Small intestine (tissue), 7 donors: ENCODE measurements around the gene CYSTM1. TPM values are rescaled to one million over a fixed set of nuclear protein-coding genes. Genes with fewer than 3 reads are reported as not detected.
A peak's percentile ranks its signal among the peaks of the same experiment; 100 is the strongest.

Experiments used
- DNase-seq, 2 donors: peaks; one replicate each; pipeline versions ENCODE4 v3.0.0 to v3.0.0-alpha.2; 2013
- FAIRE-seq: peaks from 2 replicates; lab custom pipeline; 2012; peaks lifted over from hg19 to GRCh38; lab: Jason Lieb, UNC
- H3K27ac ChIP-seq, 3 donors: one replicate each; pipeline ENCODE4 v1.5.1; 2013; ENCODE audit warnings: low read length in 2 of 3, mild to moderate bottlenecking in 2 of 3, control low read depth in 1 of 3, inconsistent platforms in 1 of 3, low read depth in 1 of 3, moderate library complexity in 1 of 3
- H3K27me3 ChIP-seq, 3 donors: one replicate each; pipeline ENCODE4 v1.6.1; 2013; ENCODE audit warnings: low read length in 3 of 3, inconsistent platforms in 1 of 3; ENCODE audit not compliant: control insufficient read depth in 3 of 3, insufficient read depth in 3 of 3
- H3K36me3 ChIP-seq, 3 donors: one replicate each; pipeline ENCODE4 v1.6.1; 2013; ENCODE audit warnings: low read length in 3 of 3, inconsistent platforms in 1 of 3, low read depth in 1 of 3, mild to moderate bottlenecking in 1 of 3, moderate library complexity in 1 of 3; ENCODE audit not compliant: control insufficient read depth in 3 of 3, insufficient read depth in 2 of 3
- H3K4me1 ChIP-seq, 3 donors: one replicate each; pipeline ENCODE4 v1.6.1; 2013; ENCODE audit warnings: low read length in 2 of 3, inconsistent platforms in 1 of 3, low read depth in 1 of 3, mild to moderate bottlenecking in 1 of 3, moderate library complexity in 1 of 3; ENCODE audit not compliant: control insufficient read depth in 3 of 3, insufficient read depth in 2 of 3
- H3K4me3 ChIP-seq, 3 donors: one replicate each; pipeline ENCODE4 v1.5.1; 2013; ENCODE audit warnings: low read length in 3 of 3, control low read depth in 1 of 3, inconsistent platforms in 1 of 3, low read depth in 1 of 3, mild to moderate bottlenecking in 1 of 3, moderate library complexity in 1 of 3
- H3K9me3 ChIP-seq, 2 donors: one replicate each; pipeline ENCODE4 v1.6.1; 2013; ENCODE audit warnings: low read depth in 1 of 2, low read length in 1 of 2; ENCODE audit not compliant: control insufficient read depth in 2 of 2, insufficient read depth in 1 of 2
- WGBS, 3 donors: extraction: QIAGEN DNeasy Blood & Tissue Kit; methylation state at CpG; one replicate each; pipeline ENCODE4 v1.1.7; 2013; 5-methylcytosine and 5-hydroxymethylcytosine counted together
- polyA plus RNA-seq, 4 donors: library from polyadenylated mRNA; stranded (reverse) in 3 of 4; unstranded in 1 of 4; fragments of 200-250 nt in 3 of 4; fragments of 120-200 nt in 1 of 4; gene quantifications; one replicate each; pipeline versions ENCODE4 v1.2.1 to v1.2.3, GENCODE V29; 2013
- donor health status: healthy with polysubstance abuse.
- donor health status: control.
- donor health status: control.
- donor health status: Bipolar disorder and iron deficiency.
- donor health status: healthy.

The CYSTM1 gene
- polyA plus RNA-seq, 4 donors: 94.4 to 884 (median 546) TPM

DNA sequence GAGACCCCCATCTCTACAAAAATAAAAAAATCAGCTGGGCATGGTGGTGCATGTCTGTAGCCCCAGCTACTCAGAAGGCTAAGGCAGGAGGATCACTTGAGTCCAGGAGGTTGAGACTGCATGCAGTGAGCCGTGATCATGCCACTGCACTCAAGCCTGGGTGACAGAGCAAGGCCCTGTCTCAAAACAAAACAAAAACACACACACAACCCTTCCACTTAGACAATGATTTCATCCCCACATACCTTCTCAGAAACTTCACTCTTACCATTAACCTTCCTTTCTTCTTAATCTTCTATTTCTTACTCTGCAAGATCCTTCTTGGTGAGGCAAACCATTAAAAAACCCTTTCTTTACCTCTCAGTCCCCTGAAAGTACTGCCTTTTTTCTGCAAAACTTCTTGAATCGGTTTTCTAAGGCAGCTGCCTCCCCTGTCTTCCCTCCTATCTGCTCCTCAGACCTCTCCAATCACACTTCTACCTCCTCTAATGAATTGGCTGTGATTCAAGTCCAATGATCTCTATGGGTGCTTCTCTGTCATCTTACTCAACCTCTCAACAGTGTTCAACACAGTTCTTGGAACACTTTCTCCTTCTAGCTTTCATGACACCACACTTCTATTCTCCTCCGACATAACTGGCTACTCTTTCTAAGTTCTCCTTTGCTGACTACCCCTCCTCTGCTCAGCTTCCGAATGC, 80.6 kb downstream of the CYSTM1 start:
- H3K4me3 ChIP-seq: no peak overlapping the region
- H3K27ac ChIP-seq: no peak overlapping the region
- H3K36me3 ChIP-seq: peaks cover 0 to 28% (median 0%) of the 10 kb centered on the region in 3 donors
- 72 to 81% (median 81%) methylated on average over 4 of the region's 4 CpGs for WGBS, 3 donors
- no peaks in the 10 kb centered on the region for H3K27me3 ChIP-seq
- DNase-seq: no peak
- H3K9me3 ChIP-seq: no peaks in the 10 kb centered on the region
- H3K4me1 ChIP-seq: peaks cover 7 to 16% (median 10%) of the 10 kb centered on the region in 3 donors
- no peak for FAIRE-seq

DNA sequence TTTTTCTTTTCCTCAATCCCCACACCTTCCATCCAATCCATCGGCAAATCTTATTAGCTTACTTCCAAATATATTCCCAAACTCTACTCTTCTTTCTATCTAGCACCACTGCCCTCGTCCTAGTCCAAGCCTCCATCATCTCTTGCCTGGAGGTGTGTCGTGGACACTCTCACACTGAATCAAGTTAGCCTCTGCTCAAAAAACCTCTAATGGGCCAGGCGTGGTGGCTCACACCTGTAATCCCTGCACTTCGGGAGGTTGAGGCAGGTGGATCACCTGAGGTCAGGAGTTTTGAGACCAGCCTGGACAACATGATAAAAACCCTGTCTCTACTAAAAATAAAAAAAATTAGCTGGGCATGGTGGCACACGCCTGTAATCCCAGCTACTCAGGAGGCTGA, 81.7 kb downstream of the CYSTM1 start:
- H3K36me3 ChIP-seq: peaks cover 0 to 20% (median 0%) of the 10 kb centered on the region in 3 donors
- H3K27ac ChIP-seq: no peak overlapping the region
- H3K9me3 ChIP-seq: no peaks in the 10 kb centered on the region
- H3K4me1 ChIP-seq: peaks cover 7 to 26% (median 10%) of the 10 kb centered on the region in 3 donors
- 94 to 98% (median 95%) methylated on average over 6 of the region's 6 CpGs for WGBS, 3 donors
- DNase-seq (no peak), FAIRE-seq (no peak)
- no peaks in the 10 kb centered on the region for H3K27me3 ChIP-seq
- H3K4me3 ChIP-seq: no peak overlapping the region

DNA sequence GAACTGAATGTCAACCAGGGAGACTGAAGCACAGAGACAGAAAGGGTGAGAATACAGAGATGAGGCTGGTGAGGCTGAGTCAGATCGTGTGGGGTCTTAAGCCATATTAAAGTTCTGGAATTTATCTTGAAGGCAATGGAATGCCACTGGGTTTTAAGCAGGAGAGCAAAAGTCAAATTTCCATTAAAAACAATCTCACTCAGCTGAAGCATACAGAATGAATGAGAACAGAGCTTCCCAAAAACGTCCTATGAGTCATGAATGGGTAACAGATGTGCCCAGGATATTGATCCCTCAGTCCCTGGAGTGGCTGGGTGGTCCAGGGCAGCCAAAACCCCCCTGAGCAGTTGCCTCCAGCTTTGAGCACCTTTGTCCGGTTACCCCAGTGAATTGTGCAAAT, 83.0 kb downstream of the CYSTM1 start:
- FAIRE-seq (no peak), DNase-seq (no peak)
- Histone ChIP-seq H3K4me3 (no peak overlapping the region), H3K36me3 (peaks cover 0 to 12% (median 0%) of the 10 kb centered on the region in 3 donors), H3K4me1 (peaks cover 7 to 33% (median 15%) of the 10 kb centered on the region in 3 donors), H3K27ac (no peak overlapping the region), H3K27me3 (no peaks in the 10 kb centered on the region), H3K9me3 (no peaks in the 10 kb centered on the region)
- 75 to 79% (median 79%) methylated on average over 3 of the region's 3 CpGs for WGBS, 3 donors

DNA sequence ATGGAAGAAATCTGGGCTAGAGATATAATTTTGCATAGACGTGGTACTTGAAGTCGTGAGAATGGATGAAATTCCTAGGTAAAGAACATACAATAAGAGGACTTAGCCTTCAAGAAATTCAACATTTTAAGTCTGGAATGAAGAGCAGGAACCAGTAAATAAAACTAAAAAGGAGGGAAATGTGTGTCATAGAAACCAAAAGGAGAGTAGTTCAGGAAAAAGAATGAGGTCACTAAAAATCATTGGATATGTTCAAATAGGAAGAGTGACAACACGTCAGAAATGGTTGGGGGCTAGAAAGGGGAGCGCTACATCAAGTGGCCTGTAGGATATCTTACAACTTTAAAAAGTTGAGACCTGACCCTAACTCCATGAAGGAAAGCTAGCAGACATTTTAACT, 83.9 kb downstream of the CYSTM1 start:
- H3K9me3 ChIP-seq: no peaks in the 10 kb centered on the region
- H3K4me1 ChIP-seq: peaks cover 7 to 29% (median 8%) of the 10 kb centered on the region in 3 donors
- peaks cover 0 to 5% (median 0%) of the 10 kb centered on the region in 3 donors for H3K36me3 ChIP-seq
- H3K4me3 ChIP-seq: no peak overlapping the region
- DNase-seq (no peak), FAIRE-seq (no peak)
- H3K27ac ChIP-seq: peak overlapping the region; percentile 52 to 73 (median 62)
- 90 to 93% (median 92%) methylated on average over 4 of the region's 4 CpGs for WGBS, 3 donors
- H3K27me3 ChIP-seq: no peaks in the 10 kb centered on the region

- DNase-seq (peak; percentile 89 to 96), FAIRE-seq (no peak)
- H3K4me1 ChIP-seq: peaks cover 6 to 24% (median 6%) of the 10 kb centered on the region in 3 donors
- 40 to 75% (median 45%) methylated on average over 2 of the region's 2 CpGs for WGBS, 3 donors
- peak overlapping the region in 2 of 3 donors; percentile 62 to 73 for H3K27ac ChIP-seq
- H3K4me3 ChIP-seq: no peak overlapping the region
- no peaks in the 10 kb centered on the region for H3K27me3 ChIP-seq
- H3K9me3 ChIP-seq: no peaks in the 10 kb centered on the region
- H3K36me3 ChIP-seq: peaks cover 0 to 5% (median 0%) of the 10 kb centered on the region in 3 donors
Observed at GRCh38 chr5:140259500-140259899, 84.5 kb downstream of the CYSTM1 start.

DNA sequence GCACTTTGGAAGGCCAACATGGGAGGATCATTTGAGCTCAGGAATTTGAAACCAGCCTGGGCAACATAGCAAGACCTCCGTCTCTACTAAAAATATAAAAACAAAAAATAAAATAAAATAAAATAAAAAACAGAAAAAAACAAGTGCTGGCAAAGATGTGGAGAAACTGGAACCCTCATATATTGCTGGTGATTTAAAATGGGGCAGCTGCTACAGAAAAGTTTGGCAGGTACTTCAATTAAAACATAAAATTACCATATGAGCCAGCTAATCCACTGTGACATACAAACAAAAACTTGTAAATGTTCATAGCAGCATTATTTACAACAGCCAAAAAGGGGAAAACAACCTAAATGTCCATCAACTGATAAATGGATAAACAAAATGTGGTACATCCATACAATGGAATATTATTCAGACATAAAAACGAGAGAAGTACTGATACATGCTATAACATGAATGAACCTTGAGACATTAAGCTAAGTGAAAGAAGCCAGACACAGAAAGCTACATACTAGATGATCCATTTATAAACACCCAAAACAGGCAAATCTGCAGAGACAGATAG, 85.2 kb downstream of the CYSTM1 start:
- Histone ChIP-seq H3K27me3 (no peaks in the 10 kb centered on the region), H3K9me3 (no peaks in the 10 kb centered on the region), H3K27ac (peak overlapping the region in 2 of 3 donors; percentile 73 to 79), H3K4me3 (no peak overlapping the region), H3K36me3 (peaks cover 0 to 5% (median 0%) of the 10 kb centered on the region in 3 donors), H3K4me1 (peaks cover 3 to 24% (median 7%) of the 10 kb centered on the region in 3 donors)
- DNase-seq (no peak), FAIRE-seq (no peak)
- 88 to 95% (median 93%) methylated on average over 2 of the region's 2 CpGs for WGBS, 3 donors

DNA sequence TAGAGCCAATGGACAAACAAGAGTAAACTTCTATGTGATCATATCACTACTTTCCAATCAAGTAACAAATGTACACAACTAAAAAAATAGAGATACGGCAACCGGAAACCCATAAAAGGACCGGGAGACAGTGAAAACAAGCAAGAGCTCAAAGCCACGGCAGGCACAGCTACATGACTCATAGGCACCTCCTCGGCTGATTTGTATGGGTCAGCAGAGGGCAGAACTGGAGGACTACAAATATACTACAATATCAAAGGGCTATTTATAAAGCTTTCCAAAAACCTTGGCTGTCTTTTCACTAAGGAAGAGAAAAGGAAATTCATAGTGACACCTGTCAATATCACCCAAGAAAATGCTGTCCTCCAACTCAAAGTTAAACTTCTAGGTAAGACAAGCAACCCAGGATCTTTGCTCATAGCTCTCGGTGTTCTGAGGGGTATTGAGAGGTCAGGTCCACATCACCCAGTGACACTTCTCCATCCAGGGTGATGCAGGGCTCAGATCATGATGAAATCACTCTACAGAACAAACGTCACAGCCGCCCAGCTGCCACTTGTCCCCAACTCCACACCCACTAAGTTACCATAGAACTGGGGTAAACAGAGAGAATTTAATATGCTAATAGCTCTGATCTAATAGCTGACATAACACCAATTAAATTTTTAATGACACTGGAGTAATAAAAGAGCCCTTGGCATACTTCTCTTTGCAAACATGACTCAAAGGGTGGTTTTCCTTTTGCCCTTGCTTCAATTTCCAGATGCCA, 86.6 kb downstream of the CYSTM1 start:
- DNase-seq (peak; percentile 89 to 96), FAIRE-seq (peak; percentile 26)
- H3K27ac ChIP-seq: peak overlapping the region; percentile 79 to 97 (median 90)
- peaks cover 0 to 4% (median 0%) of the 10 kb centered on the region in 3 donors for H3K36me3 ChIP-seq
- 11 to 28% (median 20%) methylated on average over 8 of the region's 8 CpGs for WGBS, 3 donors
- H3K4me3 ChIP-seq: peak overlapping the region in 1 of 3 donors; percentile 2
- H3K9me3 ChIP-seq: no peaks in the 10 kb centered on the region
- no peaks in the 10 kb centered on the region for H3K27me3 ChIP-seq
- H3K4me1 ChIP-seq: peaks cover 3 to 24% (median 7%) of the 10 kb centered on the region in 3 donors

GRCh38 chr5:140262221-140262620, 87.2 kb downstream of the CYSTM1 start:
- no peak for FAIRE-seq
- Histone ChIP-seq H3K9me3 (no peaks in the 10 kb centered on the region), H3K36me3 (peaks cover 0 to 2% (median 0%) of the 10 kb centered on the region in 3 donors), H3K27ac (peak overlapping the region; percentile 77 to 97 (median 79)), H3K4me1 (peaks cover 5 to 25% (median 7%) of the 10 kb centered on the region in 3 donors), H3K4me3 (no peak overlapping the region), H3K27me3 (no peaks in the 10 kb centered on the region)
- 45 to 83% (median 60%) methylated on average over 3 of the region's 3 CpGs for WGBS, 3 donors
- no peak for DNase-seq
